HG02885 (cell line): Measurements from ENCODE around the gene EPHA5.

ENCODE experiments used
- ATAC-seq: cut with Tn5 transposase; IDR thresholded peaks from one replicate; pipeline ENCODE4 v1.9.1; 2021; ENCODE audit warnings: mild to moderate bottlenecking; ENCODE audit not compliant: unreplicated experiment, poor library complexity

The EPHA5 gene

DNA sequence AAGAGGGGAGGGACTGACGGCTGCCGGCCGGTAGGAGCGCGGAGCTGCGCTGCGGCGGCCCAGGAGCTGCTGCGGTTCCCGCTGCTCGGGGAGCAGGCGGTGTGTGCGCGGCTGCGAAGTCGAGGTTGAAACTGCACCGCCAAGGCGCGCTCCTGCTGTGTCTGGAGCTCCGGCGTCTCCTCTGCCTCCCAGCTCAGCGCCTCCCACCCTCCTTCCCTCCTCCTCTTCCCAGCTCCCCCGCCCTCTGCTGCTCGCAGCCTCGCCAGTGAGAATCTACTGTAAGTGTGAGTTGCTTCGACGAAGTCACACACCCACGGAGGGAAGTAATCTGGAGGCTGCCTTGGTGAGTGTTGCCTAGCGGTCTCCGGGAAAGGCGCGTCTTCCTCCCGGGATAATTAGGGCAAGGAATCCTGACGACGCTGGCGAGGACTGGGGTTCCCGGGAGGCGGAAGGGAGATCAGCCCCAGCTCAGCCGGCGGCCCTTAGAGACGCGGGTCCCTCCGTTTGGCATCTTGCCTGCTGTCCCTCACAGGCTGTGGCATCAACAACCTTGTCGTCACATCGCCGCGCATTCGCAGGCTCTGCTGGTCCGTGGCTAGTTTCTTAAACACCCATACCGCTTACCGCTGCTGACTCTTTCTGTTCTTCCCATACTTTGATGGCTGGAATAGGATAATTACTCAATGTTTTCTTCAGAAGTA lies at the start of gene EPHA5:
EPHA5 (minus strand) TSS at position 159 of the 701 bp plus-strand sequence. CDS start 747 bp downstream, outside the sequence.
- peak; percentile 54 for ATAC-seq

GRCh38 chr4:65719635-65720034 lies 49.3 kb upstream of the EPHA5 start:
- no peak for ATAC-seq

GRCh38 chr4:65698631-65699030 lies 28.3 kb upstream of the EPHA5 start:
- no peak for ATAC-seq

DNA sequence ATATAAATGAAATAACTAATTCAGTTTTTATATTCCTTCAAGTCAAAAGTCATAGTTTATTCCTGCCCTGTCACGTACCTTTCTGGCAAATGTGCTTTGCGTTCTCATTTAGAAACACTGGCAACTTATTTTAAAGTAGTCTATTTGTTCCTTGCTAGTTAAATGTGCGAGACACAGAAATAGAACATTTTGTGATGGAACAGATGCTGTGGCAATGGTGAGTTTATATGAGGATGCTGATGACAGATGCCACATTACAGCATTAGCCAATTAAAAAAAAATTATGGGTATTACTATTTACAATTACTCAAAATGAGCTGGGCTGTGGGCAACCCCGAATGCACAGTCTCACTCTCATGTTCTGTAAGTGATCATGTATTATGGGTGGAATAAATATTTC lies 26.1 kb upstream of the EPHA5 start:
- no peak for ATAC-seq

DNA sequence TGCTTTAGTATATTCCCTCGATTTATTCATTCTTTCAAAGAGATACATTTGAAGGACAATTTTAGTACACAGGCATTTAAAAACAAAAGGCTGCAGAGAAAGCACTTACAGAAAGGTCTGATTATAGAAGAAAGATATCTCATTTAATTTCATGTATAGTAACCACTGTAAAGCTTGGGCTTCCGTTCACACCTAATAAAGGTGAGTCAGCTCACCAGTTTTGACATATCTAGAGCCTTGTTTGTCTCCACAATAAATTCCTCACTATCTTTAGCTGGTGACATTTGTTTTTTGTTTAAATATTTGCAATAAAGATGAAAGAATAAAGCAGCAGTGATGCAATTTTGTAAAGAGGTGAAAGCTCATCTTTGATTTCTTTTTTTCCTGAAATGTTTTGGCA lies 1.1 kb upstream of the EPHA5 start:
- no peak for ATAC-seq

GRCh38 chr4:65670020-65670330 lies 314 bp downstream of the EPHA5 start:
- no peak for ATAC-seq

- ATAC-seq: no peak
Measured at GRCh38 chr4:65669111-65670019, 924 bp downstream of the EPHA5 start.

- no peak for ATAC-seq
Measured at GRCh38 chr4:65668201-65669089, 1.8 kb downstream of the EPHA5 start.

DNA sequence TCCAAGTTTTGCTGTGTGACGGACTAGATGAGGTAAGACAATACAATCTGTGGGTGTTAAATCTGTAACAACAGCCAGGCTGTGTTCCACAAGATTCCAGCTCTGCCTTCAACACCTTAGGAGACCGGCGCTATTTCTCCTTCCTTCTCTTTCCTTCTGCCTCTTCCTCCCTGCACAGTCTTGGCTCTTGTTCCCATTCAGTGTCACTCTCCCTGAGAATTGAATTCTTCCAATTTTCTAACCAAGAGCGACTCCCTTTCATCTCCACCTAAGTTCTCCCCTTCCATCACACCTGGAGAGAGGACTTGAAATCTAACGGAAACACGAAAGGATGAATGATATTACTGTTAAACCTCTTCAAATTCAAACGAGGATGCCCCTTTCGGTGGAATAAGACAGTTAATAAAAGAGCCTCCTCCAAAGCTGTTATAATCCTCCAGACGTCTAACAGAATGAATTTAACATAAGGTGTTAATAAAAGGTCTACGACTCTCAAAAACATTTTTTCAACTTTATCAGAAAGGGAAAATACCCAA lies 2.7 kb downstream of the EPHA5 start:
- no peak for ATAC-seq

- ATAC-seq: no peak
Measured at GRCh38 chr4:65665771-65666523, 4.3 kb downstream of the EPHA5 start.

DNA sequence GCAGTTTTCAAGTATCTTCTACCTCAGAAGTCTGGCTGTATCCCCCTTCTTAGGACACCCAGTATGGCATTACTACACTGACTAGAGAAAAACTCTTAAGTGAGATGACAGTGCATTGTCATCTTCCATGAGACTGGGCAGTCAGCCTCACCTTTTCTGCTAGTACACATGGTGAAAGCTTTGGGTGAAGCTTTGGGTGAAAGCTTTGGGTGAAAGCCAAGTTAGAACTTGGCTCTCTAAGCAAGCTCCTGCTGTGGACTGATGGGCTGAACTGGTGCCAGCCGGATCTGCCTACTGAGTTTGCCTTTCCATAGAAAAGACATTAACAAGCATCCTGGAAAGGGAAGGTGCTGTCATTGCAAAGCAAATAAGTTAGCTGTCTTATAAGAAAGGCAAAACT lies 8.8 kb downstream of the EPHA5 start:
- ATAC-seq: no peak

GRCh38 chr4:65658117-65658516 lies 12.2 kb downstream of the EPHA5 start:
- no peak for ATAC-seq

DNA sequence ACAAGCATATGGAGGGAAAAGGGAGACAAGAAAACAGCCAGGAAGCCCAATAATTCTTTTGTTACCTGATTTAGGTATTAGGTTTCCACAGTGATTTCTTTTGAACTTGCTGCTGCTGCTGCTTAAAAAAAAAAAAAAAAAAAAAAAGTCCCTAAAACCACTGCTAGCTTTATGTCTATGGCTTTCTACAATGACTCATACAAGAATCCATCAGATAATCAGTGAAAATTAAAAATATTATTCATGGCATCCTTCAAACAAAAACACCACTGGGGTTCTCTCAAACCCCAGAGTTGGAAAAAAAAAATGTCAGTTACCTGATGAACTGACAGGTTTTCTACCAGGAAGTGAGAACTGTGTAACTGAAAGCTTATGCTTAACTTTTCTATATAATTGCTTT lies 14.3 kb downstream of the EPHA5 start:
- no peak for ATAC-seq

DNA sequence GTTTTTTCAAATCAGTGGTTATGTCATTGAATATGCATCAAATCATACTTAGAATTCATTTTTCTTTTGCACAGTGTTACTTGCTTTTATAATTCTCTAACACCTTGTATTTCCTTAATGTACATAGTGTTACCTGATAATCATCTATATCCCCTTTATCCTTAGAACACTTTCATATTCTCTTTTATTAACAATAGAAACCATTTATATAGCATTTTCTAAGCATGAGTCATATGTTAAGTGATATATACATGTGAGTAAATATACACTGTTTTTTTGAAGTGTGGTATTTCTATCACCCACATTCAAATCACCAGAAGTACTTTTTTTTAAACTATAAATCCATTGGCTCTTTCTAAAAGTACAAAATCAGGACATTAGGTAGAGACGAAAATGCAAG lies 15.3 kb downstream of the EPHA5 start:
- no peak for ATAC-seq

GRCh38 chr4:65653740-65654361 lies 16.4 kb downstream of the EPHA5 start:
- ATAC-seq: no peak

DNA sequence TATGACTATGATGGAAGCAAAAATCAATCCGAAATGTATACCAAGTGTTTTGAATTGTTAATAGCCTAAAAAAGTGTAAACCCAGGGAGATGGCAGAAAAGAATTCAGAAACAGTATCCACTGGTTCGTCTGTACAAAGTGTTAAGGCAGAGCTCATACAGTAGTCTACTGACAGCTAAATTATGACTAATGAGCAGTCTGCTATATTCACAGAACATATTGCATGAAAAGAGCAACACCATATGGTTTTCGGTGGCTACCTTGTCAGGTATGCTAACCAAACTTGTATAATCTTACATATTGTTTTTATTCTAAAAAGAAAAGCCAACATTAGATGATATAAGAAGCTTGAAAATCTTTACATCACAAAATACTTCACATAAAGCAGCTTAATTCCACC lies 18.5 kb downstream of the EPHA5 start:
- ATAC-seq: no peak

DNA sequence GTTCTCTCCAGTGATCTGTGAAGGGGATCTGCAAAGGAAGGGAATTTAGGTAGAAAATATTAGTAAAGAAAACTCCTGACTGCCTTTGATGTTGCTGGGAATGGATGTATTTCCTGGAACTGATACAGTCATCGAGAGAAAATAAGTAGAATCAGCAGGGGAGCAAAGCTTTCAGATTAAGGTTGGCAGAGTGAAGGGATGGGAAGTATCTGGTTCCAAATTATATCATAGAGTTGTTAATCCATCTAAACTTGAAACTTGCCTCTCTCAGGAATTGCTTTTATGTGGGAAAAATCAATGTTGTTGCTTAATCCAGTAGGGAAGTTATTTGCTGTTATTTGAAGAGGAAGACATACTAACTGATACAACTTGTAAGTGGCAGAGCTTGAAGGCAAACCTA lies 19.3 kb downstream of the EPHA5 start:
- ATAC-seq: no peak

DNA sequence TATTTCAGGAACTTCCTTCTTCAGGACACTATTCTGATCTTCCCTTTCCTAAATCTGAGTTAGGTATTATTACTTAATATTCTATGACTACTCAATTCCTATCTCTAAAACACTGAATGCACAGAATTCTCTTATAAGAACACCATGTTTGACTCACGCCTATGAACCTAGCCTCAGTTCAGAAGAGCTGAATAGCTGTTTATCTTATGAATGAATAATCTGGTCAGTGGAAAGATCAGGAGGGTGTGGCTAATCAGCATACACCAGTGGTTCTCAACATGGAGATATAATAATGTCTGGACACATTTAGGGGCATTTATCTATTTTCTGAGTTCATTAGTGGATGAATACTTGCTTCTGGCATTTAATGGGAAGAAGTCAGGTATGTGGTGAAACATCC lies 24.2 kb downstream of the EPHA5 start:
- no peak for ATAC-seq

DNA sequence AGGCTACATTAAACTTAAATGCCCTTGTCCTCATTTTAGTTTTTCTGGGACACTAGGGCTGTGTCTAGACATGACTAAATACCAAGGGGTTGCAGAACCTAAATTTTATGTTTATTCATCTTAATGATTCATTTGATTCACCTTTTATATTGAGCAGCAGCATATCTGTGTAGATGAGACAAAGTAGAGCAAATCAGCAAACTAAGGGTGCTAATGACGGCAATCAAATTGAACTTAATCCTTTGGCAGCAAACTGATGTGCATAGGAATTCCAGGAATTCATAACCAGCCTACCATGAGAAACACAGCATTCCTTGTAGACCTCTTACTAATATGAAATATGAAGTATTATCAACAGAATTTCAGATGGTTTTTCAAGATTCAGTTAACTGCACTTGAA lies 25.1 kb downstream of the EPHA5 start:
- ATAC-seq: no peak
